HG03025 (cell line): ENCODE measurements around the gene CNIH3.
A peak's percentile ranks its signal among the peaks of the same experiment; 100 is the strongest.
"Not testable (repeated sequence)": the region's sequence is repeated elsewhere in the genome, so short reads cannot be mapped to it uniquely, and the experiment has no call there.

Source experiments
- ATAC-seq: cut with Tn5 transposase; IDR thresholded peaks from one replicate; pipeline ENCODE4 v1.9.1; 2021; ENCODE audit warnings: mild to moderate bottlenecking, moderate library complexity; ENCODE audit not compliant: unreplicated experiment, low FRiP score

CNIH3 gene

GRCh38 chr1:224683936-224684335 lies 67.8 kb downstream of the CNIH3 start:
- ATAC-seq, result no peak

DNA sequence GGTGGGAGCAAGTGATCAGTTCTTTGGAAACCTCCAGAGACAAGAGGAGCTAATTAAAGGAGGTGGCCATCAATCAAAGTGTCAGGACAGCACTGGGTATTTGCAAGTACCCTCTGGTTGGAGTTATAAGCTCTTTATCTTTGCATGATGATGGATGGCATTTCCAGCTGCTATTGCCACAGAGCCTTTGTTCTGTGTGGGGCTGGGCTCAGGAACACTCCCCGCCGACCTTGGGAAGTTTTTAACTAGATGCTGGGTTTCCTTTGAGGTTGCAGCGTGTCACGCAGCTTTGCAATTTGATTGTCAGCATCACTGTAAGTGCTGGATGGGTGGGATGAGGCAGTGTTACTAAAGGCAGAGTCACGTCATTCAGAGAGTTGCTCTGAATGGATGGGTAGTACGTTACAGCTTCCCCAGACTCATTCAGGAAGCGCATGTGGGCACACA lies 68.9 kb downstream of the CNIH3 start:
- no peak for ATAC-seq

- not testable (repeated sequence) for ATAC-seq
Observed at GRCh38 chr1:224686140-224686539, 70.0 kb downstream of the CNIH3 start.

GRCh38 chr1:224687465-224687864 lies 71.3 kb downstream of the CNIH3 start:
- no peak for ATAC-seq

GRCh38 chr1:224689374-224689773 lies 73.3 kb downstream of the CNIH3 start:
- no peak for ATAC-seq

DNA sequence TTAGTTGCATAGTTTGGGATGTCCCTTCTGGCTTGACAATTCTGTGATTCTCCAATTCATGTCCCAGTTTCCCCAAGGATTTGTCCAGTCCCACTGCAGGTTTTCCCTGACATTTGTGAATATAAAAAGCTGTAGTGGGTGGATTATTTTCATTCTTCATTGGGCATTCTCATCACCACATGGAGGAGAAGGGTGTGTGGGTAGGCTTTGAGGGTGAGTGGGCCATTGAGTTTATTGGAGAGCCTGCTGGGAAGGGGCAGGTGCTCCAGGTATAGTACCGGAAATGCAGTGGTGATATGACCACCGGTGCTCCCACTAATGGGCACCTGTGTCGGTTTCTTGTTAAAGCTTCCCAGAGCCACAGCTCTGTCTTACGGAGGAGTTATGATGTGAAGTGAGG lies 74.5 kb downstream of the CNIH3 start:
- ATAC-seq, result no peak

DNA sequence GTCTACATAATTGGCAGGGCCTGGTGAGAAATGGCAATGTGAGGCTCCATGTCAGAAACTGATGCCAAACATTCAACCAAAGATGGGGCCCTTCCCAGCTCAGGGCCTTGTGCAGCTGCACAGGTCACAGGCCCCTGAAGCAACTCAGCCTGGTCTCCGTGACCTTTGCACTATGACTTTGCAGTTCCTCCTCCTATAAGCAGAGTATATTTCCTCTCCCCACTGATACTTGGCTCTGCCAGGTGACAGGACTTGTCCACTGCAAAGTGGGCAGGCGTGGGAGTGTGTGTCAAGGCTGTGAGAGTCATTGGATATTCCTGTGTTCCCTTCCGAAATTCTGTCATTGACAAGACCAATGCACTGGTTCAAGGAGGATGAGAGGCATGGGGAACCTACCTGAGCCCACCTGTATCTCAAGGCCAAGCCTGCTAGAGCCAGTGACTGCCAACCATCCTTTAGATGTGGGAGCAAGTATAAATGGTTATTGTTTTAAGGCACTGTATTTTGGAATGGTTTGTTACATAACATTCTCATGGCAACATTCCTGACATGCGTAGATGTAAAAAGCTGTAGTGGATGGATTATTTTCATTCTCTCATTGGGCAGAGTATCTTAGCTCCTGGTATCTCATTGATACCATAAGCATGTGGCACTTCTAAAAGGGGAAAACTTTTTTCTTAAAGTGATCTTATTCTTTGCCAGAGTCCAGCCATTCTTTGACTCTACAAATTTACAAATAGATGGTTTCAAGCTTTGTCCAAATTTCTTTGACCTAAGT lies 75.2 kb downstream of the CNIH3 start:
- no peak for ATAC-seq

- no peak for ATAC-seq
Observed at GRCh38 chr1:224694969-224695368, 78.9 kb downstream of the CNIH3 start.

DNA sequence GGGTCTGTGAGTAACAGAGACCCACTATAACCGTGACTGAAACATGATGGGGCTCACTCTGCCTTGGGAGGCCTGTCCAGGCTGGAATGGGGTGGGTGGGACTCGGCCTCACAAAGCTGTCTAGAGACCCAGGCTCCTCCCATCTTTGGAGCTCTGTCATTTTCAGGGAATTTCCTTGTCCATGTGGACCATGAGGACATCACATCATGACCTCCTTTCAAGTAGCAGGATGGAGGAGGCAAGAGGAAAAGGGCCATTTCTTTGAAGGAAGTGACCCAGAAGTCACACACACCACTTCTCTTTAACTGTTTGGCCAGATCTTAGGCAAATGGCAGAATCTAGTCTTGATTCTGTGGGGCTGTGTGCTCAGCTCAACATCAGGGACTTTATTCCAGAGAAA lies 79.9 kb downstream of the CNIH3 start:
- no peak for ATAC-seq

GRCh38 chr1:224696891-224697765 lies 81.0 kb downstream of the CNIH3 start:
- ATAC-seq, result no peak

- ATAC-seq, result no peak
Observed at GRCh38 chr1:224698015-224698451, 81.9 kb downstream of the CNIH3 start.

DNA sequence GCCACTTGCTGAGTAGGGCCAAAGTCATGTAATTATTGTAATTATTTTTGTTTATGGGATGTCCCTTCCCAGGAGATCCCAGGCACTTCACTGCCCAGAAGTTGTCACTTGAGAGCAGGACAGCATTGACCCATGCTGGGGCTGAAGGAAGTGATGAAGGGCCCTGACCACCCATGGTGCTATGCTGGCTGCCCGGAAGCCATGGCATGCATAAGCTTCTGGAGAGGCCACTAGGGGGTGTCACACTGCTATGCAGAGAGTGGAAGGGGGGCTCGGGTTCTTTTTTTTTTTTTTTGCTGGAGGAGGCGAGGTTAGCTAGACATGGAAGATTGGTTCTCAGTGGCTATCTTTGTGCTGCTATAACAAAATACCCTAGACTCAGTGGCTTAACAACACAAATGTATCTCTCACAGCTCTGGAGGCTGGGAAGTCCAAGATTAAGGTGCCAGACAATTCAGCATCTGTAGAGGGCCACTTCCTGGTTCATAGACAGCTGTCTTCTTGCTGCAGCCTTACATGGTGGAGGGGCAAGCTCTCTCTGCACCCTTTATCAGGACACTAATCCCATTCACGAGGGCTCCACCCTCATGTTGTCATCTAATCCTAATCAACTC lies 84.9 kb downstream of the CNIH3 start:
- no peak for ATAC-seq

GRCh38 chr1:224703702-224704101 lies 87.6 kb downstream of the CNIH3 start:
- ATAC-seq, result no peak

DNA sequence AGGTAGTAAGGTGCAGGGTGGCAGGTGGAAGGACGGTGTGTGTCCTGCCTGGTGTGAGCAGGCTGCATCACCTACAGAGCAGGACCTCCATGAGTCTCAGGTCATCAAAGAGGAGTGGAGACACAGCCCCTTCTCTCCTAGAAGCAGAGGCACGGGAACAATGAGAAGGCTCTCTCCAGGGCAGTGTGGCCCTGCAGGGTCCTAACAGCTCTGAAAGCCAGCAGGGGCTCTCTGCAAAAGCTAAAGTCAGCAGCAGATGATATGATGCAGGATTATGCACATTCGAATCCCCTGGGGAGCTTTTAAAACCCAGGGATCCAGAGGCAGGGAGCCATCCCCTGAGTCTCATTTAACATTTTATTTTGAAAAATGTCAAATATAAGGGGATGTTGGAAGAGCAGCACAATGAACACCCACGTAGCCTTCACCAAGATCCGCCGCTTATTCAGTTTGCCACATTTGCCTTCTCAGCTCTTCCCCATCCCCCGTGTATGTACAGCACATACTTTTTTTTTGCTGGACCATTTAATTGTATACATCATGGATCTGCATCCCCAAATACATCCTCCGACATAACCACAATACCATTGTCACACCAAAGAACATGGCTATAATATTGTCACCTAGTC lies 88.1 kb downstream of the CNIH3 start:
- no peak for ATAC-seq

- no peak for ATAC-seq
Observed at GRCh38 chr1:224705578-224705977, 89.5 kb downstream of the CNIH3 start.

DNA sequence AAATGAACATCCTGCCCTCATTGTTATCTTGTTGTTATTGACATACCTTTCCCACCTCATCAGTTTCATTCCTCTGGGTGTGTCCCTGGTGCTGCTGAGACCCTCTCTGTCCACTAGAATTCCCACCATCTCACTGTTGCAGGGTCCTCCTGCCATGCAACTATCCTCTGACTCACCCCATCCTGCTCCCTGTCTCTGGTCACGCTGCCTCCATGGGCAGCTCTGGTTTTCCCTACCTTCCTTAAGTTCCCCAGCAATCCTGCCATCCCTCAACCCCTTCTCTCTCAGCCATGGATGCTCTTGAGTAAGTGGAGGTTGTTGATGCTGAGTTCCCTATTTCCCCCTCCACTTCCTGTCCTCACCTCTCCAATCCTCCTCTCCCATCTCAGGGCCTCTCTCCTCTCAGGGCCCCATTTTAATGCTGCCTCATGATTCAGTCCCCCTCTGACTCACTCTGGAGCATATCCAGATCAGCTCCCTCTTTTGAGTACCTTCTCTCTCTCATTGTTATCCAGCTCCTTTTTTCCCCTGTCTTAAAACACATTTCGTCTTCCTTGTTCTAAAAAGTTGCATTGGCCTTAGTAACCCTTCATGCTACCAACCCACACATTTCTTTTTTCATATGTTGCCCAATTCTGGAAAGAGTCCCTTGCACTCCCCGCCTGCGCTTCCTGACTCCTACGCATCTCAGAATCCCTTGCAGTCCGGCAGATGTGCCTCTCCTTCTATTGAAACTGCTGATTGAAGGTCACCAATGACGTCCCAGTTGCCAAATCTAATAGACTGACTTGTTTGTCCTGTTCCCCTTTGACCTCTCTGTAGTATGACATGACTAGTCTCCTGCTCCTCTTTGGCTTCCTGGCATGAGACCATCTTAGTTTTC lies 92.0 kb downstream of the CNIH3 start:
- peak; percentile 68 for ATAC-seq

DNA sequence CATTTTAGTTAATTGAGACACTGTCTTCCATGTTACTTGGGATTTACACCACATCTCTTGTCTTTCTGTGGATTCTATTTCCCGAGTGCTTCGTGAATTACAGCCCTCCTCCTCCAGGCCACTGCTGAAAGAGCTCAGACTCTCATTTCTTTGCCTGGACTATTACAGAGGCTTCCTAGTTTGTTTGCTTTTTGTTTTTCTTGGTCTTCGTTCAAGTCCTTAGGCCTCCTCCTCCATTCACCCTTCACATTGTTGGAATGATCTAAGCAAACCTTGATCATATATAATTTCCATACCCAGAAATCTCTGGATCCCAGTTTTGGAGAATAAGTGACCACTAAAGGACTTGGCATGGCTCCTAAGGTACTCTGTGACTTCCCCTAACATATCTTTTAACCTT lies 94.1 kb downstream of the CNIH3 start:
- ATAC-seq, result no peak

GRCh38 chr1:224711231-224711756 lies 95.2 kb downstream of the CNIH3 start:
- ATAC-seq, result not testable (repeated sequence)

DNA sequence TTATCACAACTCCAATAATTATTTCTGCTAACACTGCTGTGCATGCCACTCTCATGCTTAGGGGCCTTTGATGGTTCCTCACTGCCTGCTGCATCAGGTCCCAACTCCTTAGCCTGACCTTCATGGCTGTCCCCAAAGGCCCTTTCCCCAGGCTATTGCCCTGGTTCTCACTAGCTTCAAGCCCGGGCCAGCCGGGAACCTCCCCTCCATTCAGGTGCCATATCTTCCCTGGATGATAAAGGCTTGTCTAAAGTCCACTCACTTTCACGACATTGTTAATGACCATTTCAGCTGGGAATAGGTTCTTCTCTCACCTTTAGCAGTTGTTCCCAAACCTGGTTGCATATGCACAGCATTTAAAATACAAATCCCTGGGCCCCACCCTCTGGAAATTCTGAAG lies 95.8 kb downstream of the CNIH3 start:
- no peak for ATAC-seq
